Measurements from ENCODE around the gene LRFN3.
"Not testable (repeated sequence)": the region's sequence is repeated elsewhere in the genome, so short reads cannot be mapped to it uniquely, and the experiment has no call there.

LRFN3 gene

GRCh38 chr19:35977446-35978222 lies 41.5 kb downstream of the LRFN3 start:
- DNase-seq (ENCODE audit: low read depth): no peak

GRCh38 chr19:35978271-35978670 lies 42.1 kb downstream of the LRFN3 start:
- DNase-seq (ENCODE audit: low read depth): no peak

DNA sequence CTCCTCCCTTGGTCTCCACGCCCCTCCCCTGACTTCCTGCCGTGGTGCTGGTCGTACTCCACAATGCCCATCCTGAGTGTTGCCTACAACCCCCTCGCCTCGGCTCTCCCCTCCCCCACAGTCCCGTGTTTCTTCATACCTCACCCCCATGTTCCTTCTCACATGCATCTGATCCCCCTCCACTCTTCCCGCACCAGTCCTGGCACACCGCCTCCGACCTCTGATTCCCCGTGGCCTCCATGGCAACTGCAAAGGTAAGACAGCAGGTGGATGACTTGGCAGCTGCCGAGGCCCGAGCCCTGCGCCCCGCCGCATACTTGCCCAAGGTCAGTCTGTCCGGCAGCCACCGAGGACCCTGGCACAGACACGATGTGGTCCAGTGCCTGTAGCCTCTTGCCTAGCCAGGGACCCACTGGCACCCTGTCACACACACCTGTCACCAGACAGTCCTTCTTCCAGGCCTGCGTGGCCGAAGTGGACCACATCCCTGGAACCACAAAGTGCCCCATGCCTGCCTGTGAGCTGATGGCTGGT lies 42.7 kb downstream of the LRFN3 start:
- no peak for DNase-seq (ENCODE audit: low read depth)

DNA sequence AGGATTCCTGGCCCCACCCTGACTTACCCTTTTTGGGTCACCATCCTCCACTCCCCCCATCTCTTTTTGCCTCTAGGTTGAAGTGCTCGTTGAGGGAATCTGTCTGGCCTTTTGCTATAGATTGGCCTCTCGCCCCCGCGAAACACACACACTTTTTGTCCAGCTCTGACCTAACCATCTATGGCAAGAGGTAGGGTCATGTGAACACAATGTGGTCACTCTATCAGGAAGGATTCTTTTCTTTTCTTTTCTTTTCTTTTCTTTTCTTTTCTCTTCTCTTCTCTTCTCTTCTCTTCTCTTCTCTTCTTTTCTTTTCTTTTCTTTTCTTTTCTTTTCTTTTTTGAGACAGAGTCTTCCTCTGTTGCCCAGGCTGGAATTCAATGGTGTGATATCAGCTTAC lies 44.8 kb downstream of the LRFN3 start:
- not testable (repeated sequence) for DNase-seq (ENCODE audit: low read depth)

GRCh38 chr19:35983177-35983576 lies 47.0 kb downstream of the LRFN3 start:
- no peak for DNase-seq (ENCODE audit: low read depth)

DNA sequence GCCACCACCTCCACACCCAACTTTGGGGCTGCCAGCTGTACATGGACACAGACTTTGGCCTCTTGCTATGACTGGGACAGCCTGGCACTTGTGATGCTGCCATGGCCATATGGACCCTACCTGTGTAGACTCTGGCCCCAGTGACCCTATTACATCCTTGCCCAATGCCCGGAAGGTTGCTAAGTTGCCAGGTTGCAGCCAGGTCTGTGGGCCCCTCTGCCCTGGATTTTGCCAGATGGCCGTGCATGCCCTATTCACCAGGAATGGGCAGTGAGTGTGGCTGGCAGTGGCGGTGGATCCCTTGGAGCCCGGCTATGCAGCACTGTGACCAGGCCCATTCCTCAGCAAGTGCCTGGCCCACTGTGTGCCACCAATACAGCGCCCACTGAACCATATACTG lies 49.9 kb downstream of the LRFN3 start:
- DNase-seq (ENCODE audit: low read depth): no peak

- no peak for DNase-seq (ENCODE audit: low read depth)
Measured at GRCh38 chr19:35986664-35987570, 50.7 kb downstream of the LRFN3 start.

GRCh38 chr19:35987571-35987896 lies 51.4 kb downstream of the LRFN3 start:
- no peak for DNase-seq (ENCODE audit: low read depth)

DNA sequence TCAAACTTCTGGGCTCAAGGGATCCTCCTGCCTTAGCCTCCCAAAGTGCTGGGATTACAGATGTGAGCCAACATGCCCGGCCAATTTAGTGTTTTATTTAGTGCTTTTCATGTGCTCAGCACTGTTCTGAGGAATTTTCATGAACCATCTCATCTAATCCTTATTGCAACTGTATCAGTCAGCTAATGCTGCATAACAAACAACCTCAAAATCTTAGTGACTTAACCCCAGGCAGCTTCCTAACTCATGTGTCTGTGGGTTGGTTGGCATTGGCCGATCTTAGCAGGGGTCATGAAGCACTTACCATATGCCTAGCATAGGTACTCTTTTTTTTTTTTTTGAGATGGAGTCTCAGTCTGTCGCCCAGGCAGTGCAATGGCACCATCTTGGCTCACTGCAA lies 52.6 kb downstream of the LRFN3 start:
- DNase-seq (ENCODE audit: low read depth): no peak

GRCh38 chr19:35990156-35990555 lies 54.0 kb downstream of the LRFN3 start:
- no peak for DNase-seq (ENCODE audit: low read depth)

- DNase-seq (ENCODE audit: low read depth): no peak
Measured at GRCh38 chr19:35990771-35991730, 54.9 kb downstream of the LRFN3 start.

- DNase-seq (ENCODE audit: low read depth): no peak
Measured at GRCh38 chr19:35991731-35992450, 55.7 kb downstream of the LRFN3 start.

DNA sequence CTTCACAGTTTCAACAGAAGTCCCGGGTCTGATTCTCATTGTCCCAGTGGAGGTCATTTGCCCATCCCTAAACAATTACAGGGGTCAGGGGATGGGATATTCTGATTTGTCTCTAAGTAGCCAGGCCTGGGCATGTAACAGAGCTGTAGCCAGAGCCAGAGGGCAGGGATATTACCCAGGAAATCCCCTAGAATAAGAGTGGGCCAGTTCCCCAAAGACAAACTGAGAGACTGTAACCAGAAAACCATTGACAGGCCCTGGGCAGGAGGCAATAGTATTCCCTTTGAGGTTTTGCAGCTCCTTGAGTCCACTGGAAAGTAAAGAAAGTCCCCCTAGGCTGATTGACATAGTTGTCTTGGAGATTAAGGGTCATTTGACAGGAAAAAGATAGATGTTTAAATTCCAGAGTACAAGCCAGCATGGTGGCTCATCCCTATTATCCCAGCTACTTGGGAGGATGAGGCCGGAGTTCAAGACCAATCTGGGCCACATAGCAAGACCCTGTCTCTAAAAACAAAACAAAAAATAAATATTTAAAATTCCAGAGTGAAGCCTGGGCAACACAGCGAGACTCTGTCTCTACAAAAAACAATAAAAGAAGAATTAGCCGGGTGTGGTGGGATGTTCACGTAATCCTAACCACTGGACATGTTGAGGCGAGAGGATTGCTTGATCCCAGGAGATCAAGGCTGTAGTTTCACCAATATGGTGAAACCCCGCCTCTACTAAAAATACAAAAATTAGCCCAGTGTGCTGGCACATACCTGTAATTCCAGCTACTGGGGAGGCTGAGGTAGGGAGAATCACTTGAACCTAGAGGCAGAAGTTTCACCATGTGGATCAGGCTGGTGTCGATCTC lies 57.0 kb downstream of the LRFN3 start:
- no peak for DNase-seq (ENCODE audit: low read depth)

GRCh38 chr19:35993923-35994598 lies 57.9 kb downstream of the LRFN3 start:
- no peak for DNase-seq (ENCODE audit: low read depth)
